ENCODE measurements around the gene HOXB9. TPM values are rescaled to one million over a fixed set of nuclear protein-coding genes. Genes with fewer than 3 reads are reported as not detected.

HOXB9 gene
- total and polyA plus RNA-seq, 2 of the 13 experiments (the other 11 are each of a cell fraction or from before 2014, with no cell fraction given): not detected

DNA sequence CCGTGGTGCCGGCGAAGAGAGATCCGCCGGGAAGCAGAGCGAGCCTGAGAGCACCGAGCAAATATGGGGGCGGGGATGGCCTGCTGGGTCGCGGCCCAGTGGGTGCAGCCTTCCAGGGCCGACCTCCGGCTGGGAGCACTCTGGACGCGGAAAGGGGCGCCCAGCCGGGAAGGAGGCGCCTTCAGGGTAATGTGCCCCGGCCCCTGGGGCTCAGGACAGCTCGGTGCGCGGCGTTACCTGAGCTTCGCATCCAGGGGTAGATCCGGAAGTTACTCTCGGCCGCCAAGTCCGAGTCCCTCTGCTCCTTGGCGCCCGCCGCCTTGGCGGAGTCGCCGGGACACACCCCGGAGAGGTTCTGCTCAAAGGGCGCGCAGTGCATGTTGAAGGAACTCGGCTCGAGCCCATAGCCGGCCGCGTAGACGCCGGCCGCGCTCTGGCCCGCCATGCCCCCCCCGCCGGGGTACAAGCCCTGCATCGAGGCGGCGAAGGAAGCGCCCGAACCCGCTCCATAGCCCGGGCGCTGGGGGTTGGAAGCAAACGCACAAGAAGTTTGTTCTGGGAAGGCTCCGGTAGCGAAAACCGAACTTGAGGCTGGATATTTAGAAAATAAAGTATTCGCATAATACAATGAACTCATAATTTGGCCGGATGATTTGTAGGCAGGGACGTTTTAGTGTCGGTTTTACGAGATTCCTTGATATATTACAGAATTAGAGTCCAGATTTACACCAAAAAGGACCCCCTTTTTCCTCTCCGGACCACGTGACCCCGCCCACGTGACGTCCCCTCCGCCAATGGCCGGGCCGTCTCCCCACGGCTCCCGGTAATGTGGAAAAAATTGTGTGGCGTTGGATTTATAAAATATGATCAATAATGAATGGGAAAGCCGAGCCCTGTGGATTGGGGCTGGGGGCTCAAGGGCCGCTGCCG, 15.6 kb downstream of the HOXB9 start, which contains the start of gene HOXB7 (continued):
- TF ChIP-seq, protein P1, sequence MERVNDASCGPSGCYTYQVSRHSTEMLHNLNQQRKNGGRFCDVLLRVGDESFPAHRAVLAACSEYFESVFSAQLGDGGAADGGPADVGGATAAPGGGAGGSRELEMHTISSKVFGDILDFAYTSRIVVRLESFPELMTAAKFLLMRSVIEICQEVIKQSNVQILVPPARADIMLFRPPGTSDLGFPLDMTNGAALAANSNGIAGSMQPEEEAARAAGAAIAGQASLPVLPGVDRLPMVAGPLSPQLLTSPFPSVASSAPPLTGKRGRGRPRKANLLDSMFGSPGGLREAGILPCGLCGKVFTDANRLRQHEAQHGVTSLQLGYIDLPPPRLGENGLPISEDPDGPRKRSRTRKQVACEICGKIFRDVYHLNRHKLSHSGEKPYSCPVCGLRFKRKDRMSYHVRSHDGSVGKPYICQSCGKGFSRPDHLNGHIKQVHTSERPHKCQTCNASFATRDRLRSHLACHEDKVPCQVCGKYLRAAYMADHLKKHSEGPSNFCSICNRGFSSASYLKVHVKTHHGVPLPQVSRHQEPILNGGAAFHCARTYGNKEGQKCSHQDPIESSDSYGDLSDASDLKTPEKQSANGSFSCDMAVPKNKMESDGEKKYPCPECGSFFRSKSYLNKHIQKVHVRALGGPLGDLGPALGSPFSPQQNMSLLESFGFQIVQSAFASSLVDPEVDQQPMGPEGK (CRISPR knock-in tag; IDR thresholded peaks at IDR 0.05): peak; percentile 42
- TF ChIP-seq EZH2 (conservative IDR thresholded peaks at IDR 0.05; ENCODE audit: low read depth, low read length) (peak; percentile 99), ZNF234 (CRISPR knock-in tag; conservative IDR thresholded peaks at IDR 0.05) (no peak), SNAI1 (CRISPR knock-in tag; IDR thresholded peaks at IDR 0.05; ENCODE audit: borderline replicate concordance) (0 out of 2 replicates have a peak, but pooled peaks have one; percentile 19), MTF2 (CRISPR knock-in tag; IDR thresholded peaks at IDR 0.05; ENCODE audit: borderline replicate concordance) (peak; percentile 99), GATAD1 (CRISPR knock-in tag; IDR thresholded peaks at IDR 0.05) (no peak), PRMT3 (CRISPR knock-in tag; IDR thresholded peaks at IDR 0.05; ENCODE audit: borderline replicate concordance, low read depth) (no peak), KDM5B (CRISPR knock-in tag; IDR thresholded peaks at IDR 0.05; ENCODE audit: borderline replicate concordance) (peak; percentile 45; the same call in 1 of the 2 replicates), ZNF350 (CRISPR knock-in tag; IDR thresholded peaks at IDR 0.05; ENCODE audit: borderline replicate concordance, low read depth) (0 out of 2 replicates have a peak, but pooled peaks have one; percentile 24)
- TF ChIP-seq, protein P2, sequence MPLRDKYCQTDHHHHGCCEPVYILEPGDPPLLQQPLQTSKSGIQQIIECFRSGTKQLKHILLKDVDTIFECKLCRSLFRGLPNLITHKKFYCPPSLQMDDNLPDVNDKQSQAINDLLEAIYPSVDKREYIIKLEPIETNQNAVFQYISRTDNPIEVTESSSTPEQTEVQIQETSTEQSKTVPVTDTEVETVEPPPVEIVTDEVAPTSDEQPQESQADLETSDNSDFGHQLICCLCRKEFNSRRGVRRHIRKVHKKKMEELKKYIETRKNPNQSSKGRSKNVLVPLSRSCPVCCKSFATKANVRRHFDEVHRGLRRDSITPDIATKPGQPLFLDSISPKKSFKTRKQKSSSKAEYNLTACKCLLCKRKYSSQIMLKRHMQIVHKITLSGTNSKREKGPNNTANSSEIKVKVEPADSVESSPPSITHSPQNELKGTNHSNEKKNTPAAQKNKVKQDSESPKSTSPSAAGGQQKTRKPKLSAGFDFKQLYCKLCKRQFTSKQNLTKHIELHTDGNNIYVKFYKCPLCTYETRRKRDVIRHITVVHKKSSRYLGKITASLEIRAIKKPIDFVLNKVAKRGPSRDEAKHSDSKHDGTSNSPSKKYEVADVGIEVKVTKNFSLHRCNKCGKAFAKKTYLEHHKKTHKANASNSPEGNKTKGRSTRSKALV (CRISPR knock-in tag; IDR thresholded peaks at IDR 0.05): peak; percentile 76

Measured in HepG2 (cell line).